Kidney tubule cell (primary cell): Measurements from ENCODE around the gene MCC.

Experiments
- DNase-seq: peaks from one replicate; pipeline ENCODE4 v3.0.0-alpha.2; 2018; ENCODE audit warnings: low spot score

The MCC gene

DNA sequence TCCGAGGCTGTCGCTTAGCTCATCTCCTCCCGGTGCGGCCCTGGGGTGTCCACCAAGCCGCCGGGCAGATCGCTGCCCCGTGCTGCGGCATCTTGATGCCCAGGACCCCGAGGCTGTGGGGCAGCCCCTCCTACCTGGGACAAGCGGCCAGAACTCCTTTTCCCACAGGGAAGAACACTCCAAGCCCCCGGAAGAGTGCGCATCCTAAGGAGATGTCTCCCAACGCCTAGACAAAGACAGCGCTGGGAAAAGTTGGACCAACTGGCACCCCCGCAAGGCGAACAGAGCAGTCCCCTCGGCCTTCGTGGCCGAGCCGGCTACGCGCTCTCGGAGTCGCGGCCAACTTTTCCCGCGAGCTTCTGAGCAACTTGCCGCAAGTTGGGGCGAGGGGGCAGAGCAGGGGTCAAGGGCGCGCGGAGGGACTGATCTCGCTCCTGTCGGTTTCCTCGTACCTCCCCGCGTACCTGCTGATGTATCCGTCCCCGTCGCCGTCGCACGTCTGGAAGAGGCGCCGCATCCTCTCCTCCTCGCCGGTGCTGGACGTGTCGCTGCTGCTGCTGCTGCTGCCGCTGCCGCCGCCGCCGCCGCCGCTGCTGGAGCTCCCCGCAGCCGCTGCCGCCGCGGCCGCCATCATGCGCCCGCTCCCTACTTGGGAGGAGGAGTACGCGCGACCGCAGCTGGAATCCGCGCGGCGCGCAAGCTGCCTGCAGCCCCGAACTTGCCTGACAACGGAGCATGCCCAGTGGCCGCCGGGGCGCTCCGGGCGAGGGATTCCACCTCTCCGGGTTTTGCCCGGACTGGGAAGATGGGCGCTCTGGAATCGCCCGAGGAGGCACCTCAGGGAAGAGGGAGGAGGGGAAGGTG is at the start of gene MCC:
MCC (minus strand) TSS at position 673 of the 864 bp plus-strand sequence.
- DNase-seq, result peak; percentile 91

DNA sequence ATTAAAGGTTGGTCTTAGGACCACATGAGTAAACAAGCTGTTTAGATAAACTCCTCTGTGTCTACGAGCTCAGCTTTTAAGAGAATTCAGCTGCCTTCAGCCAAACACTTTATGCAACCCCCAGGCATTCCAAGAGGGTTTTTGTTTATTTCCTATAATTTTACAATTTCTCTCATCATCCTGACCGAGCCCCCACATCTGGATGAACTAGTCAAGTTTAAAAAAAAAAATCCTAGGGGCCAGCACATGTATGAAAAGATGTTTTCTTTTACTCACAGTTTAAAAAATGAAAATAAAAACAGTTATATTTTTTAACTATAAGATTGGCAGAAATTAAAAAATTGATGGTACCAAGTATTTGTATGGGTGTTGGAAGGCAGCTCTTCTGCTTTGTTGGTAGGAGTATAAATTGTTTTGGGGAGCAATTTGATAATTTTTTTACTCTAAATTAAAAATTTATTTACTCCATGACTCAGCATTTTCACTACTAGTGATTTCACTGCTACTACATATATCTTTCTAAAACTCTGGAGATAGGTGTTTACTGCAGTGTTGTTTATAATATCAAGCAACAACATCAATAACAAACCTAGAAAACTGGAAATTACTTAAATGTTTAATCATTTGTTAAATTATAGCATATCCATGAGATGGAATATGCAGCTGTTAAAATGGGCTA is 43.4 kb upstream of the MCC start:
- DNase-seq, result no peak

- DNase-seq, result no peak
Measured at GRCh38 chr5:113527746-113528145, 39.5 kb upstream of the MCC start.

DNA sequence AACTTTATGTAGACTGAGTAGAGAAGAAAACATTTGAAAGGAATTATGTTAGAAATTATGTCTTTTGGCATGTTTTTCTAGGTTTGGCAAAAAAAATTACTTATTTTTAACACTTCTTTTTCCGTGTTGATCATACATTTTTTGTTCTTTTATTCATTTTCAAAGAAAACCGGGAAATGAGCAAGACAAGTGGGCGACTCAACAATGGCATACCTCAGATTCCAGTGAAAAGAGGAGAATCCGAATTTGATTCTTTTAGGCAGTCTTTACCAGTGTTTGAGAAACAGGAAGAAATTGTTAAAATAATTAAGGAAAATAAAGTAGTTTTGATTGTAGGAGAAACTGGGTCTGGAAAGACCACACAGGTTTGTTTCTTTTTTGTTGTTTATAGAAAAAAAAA is 38.2 kb upstream of the MCC start:
- no peak for DNase-seq

DNA sequence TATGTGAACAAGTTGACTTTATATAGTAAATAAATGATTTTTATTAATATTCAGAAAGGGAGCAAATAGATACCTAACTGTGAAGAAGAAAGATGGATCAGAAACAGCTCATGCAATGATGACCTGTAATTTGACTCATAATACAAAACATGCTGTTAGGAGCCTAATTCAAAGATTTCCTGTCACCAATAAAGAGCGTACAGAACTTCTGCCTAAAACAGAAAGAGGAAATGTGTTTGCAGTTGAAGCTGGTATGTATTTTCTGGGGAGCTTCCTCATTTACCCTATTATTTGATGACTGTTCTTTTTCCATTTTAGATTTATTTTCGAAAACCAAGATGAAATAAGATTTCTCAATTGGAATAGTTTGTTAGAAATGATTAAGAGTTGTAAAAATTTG is 36.7 kb upstream of the MCC start:
- DNase-seq, result no peak

DNA sequence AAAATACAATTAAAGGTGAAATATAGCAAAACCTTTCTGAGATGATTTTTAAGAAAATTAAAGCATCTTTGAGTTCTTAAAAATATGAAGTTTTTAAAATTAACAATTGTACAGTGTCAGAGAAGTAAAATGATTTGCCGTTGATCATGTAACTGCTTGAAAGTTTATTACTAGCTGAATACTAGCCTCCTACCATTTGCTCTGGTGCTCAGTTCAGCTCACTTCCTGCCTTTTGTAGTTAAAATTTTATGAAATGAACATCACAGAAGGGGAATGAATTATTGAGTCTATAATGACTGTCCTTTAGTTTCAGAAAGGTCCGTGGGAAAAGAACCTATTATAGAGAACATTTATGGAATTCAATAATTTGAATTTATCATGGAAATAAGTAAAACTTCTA is 34.9 kb upstream of the MCC start:
- no peak for DNase-seq

DNA sequence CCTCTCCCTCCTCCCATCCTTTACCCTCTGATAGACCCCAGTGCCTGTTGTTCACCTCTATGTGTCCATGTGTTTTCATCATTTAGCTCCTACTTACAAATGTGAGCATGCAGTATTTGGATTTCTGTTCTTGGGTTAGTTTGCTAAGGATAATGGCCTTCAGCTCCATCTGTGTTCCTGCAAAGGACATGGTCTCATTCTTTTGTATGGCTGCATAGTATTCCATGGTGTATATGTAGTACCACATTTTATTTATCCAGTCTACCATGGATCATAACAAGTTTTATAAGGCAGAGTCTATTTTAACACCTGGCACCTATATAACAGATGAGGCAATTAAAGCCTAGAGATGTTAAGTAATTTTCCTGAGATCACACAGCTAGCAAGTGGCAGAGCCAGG is 32.6 kb upstream of the MCC start:
- no peak for DNase-seq

GRCh38 chr5:113520429-113520828 is 32.2 kb upstream of the MCC start:
- peak; percentile 54 for DNase-seq

DNA sequence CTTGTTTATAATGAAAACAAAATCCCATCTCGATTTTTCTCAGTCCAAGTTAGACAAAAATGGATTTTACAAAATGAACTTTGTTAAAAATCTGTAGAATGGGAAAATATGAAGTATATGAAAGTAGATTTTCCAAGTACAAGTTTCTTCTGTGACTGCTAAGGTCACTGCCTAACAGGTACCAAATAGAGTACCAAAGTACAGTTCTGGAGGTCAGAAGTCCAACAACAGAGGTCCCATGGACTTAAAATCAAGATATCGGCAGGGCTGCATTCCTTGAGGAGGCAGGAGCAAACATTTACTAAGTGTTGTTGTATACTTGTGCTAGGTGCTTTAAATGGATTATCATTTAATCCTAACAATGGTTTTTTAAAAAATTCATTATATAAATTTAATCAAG is 31.2 kb upstream of the MCC start:
- no peak for DNase-seq

DNA sequence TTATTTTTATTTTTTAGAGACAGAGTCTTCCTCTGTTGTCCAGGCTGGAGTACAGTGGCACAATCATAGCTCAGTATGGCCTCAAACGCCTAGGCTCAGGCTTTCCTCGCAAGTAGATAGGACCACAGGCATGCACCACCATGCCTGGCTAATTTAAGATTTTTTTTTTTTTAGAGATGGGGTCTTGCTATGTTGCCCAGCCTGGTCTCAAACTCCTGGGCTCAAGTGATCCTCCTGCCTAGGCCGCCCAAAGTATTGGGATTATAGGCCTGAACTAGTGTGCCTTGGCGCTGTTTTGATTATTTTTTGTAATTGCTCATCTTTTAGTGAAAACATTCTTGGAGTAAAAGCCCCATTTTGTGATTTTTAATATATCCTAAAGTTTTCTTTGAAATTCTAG is 30.6 kb upstream of the MCC start:
- DNase-seq, result no peak

DNA sequence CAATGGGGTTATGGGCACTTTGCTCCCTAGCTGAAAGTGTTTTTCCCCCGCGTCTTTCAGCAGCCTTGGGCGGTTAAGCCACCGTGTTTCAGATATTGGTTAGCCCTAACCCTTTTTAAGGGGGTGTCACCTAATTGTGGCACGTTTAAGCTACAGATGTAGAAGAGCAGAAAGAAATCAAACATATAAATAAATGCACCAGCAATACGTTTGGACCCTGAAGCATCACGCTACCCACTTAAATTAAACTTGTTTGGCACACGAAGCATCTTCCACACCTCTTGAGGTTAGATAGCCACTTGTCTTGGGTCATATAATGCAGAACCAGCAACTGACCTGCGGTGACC is 26.0 kb upstream of the MCC start:
- no peak for DNase-seq

DNA sequence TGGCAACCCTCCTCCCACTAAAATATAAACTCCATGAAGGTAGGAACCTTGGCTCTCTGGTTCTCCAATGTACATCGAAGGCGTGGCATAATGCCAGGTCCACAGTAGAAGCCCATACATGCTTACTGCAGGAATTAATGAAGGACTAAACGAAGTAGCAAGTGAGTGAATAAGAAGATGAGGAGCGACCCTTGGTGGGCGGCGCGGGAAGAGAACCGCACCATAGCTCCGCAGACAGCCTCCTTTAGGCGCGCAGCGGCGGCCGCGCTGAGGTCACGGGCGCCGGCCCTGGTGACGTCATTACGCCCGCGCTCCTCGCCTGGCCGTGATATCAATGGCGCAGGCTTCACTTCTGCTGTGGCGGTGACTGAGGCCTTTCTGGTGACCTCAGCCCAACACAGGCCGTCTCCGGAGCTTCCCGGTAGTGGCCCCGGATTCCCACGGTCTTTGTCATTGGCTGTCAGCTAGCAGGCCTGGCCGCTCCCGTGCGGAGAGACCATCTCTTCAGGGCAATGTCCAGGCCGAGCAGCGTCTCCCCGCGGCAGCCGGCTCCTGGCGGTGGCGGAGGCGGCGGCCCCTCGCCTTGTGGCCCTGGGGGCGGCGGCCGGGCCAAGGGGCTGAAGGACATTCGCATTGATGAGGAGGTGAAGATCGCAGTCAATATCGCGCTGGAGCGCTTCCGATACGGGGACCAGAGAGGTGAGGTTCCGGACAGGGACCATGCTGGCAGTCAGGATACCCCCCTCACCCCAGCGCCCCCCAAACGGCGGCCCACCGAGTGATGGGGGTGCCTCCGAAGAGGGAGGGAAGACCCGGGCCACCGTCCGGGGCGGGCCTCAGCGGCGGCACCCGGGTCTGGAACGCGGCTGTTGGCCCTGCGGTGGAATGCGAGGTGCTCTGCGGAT is 25.4 kb upstream of the MCC start, which contains the start of gene YTHDC2:
YTHDC2 (plus strand) TSS at position 311 of the 905 bp plus-strand sequence; CDS start at position 513, 202 bp downstream.
- DNase-seq, result peak; percentile 90

- DNase-seq, result no peak
Measured at GRCh38 chr5:113512341-113512740, 24.1 kb upstream of the MCC start.

DNA sequence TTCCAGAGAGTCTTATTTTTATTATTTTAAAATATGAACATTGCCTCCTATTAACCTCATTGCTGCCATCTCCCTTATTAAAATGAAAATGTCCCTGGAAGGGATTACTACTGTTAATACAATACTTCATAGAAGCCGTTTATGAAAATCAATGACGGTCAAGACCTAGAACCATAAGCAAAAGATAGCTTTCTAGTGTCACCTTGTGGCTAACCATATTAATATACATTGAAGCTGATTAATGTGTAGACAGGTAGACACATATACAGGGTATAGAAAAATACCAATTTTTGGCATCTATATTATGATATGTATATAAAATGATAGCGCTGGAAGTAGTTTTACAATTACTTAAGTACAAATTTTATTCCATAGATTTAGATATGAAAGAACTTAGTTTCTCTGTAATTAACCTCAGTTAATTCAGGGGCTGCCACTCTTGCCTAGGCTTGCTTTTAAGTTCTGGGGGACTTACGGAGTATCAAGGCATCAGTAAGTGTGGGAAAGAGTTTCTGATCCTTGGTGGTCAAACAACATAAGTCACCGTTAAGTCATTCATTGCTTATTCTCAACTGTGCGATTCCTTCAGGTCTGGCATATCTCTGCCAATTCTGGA is 22.7 kb upstream of the MCC start:
- peak; percentile 35 for DNase-seq

DNA sequence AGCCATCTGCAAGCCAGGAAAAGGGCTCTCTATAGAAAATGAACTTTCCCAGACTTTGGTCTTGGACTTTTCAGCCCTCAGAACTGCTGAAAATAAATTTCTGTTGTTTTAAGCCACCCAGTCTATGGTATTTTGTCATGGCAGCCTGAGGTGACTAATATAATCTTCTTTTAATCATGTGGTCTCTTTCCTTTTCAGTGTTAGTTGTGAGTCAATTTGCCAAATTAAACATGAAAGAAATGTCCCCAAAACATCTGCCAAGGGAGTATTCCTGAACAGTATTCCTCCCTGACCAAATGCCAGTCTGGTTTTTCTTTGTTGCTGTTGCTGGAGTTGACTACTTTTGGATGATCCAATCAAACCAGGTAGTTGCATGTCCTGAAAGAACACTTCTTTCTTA is 20.5 kb upstream of the MCC start:
- DNase-seq, result no peak

DNA sequence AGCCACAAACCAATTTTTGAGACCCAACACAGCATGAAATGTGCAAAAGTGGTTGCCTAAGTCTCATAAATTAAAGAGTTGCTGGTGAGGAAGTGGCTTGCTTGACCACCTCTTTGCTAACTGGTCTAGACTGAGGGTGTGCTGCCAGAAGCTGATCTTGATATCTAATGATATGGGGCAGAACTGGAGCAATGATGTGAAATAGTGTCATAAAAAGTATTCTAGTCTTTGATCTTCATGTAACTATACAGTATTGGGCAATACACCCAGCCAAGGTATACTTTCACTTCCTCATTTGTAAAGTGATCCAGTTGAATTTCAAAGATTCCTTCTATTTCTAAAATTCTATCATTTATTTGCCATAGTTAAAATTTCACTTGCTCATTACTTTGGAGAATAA is 19.3 kb upstream of the MCC start:
- DNase-seq, result no peak

DNA sequence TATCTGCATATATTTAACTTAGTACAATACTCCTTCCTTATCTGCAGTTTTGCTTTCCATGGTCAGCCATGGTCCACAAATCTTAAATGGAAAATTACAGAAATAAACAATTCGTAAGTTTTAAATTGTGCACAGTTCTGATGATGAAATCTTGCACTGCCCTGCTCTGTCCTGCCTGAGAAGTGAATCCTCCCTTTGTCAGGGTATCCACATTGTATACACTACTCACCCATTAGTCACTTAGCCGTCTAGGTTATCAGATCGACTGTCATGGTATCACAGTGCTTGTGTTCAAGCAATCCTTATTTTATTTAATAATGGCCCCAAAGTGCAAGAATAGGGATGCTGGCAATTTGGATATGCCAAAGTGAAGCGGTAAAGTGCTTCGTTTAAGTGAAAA is 16.9 kb upstream of the MCC start:
- DNase-seq, result no peak

DNA sequence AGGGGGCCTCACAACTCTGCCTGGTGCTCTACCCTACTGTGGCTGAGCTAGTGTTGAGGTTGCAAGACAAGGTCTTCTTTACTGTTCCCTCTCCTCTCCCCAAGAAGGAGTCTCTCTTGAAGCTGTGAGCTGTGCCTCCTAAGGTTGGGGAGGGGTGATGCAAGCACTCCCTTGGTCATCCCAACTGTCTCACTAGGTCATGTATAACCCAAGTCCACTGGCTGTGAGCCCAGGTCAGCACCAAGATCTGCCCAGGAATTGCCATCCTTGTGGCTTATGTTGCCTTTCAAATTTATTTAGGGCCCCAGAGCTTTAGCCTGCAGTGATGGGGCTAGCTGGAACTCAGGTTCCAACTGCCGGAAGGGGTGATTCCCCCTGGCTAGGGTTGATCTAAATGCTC is 14.9 kb upstream of the MCC start:
- DNase-seq, result no peak

- no peak for DNase-seq
Measured at GRCh38 chr5:113502073-113502472, 13.8 kb upstream of the MCC start.

GRCh38 chr5:113495422-113495841 is 7.2 kb upstream of the MCC start:
- DNase-seq, result peak; percentile 6

DNA sequence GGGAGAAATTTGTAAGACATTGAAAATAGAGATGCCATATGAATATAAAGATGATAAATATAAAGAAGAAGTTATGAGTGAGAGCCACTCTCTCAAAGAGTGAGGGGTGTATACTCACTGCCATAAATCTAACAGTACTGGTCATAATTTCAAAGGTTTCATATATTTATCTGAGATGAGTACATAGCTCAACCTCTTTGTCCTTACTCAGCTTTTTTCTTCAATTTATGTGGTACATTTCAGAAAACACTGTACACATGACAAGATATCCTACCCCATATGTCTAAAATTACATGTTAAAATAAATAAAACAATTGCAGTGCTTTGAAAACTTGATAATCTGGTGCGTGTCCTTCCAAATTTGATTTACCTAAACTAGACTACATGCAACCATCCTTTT is 5.2 kb upstream of the MCC start:
- DNase-seq, result no peak

DNA sequence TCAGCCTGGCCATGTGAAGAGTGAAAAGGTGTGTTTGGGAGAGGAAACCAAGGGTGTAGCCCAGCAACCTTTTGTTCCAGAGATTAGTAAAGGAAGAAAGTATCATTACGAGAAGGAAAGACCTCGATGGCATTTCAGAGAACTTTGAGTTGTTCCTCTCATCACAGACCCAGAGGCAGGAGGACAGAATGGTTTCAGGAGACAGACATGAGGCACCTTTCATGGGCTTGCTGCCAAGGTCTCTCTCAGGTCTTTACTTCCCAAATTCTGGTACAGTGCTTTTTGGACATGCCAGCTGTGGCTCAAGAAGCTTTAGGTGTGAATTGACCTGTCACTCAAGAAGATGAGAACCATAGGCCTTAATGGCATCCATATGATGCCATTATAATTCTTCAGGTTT is 2.8 kb upstream of the MCC start:
- no peak for DNase-seq
